ENCODE data around the gene CHST15. TPM values are rescaled to one million over a fixed set of nuclear protein-coding genes. Genes with fewer than 3 reads are reported as not detected.
A peak's percentile ranks its signal among the peaks of the same experiment; 100 is the strongest.

The CHST15 gene
- total and polyA plus RNA-seq, 7 donors: 2.4 to 57.9 (median 29.9) TPM

- Histone ChIP-seq H3K27ac (no peak overlapping the region), H3K4me1 (peaks cover 0 to 28% (median 26%) of the 10 kb centered on the region in 4 donors), H3K27me3 (peaks cover 11 to 48% (median 22%) of the 10 kb centered on the region in 3 donors), H3K36me3 (no peaks in the 10 kb centered on the region), H3K9me3 (peaks cover 0 to 7% (median 0%) of the 10 kb centered on the region in 4 donors), H3K4me3 (no peak overlapping the region)
- TF ChIP-seq EP300 (IDR thresholded peaks at IDR 0.05): no peak
- no peak for TF ChIP-seq POLR2A (IDR thresholded peaks at IDR 0.05)
- no peak for TF ChIP-seq POLR2AphosphoS5 (IDR thresholded peaks at IDR 0.05)
- TF ChIP-seq CTCF (IDR thresholded peaks at IDR 0.05): no peak
- no peak for DNase-seq
- WGBS, 2 donors: 22 to 69% methylated on average over 4 of the region's 4 CpGs
- intact Hi-C loops (cut with DNase I): no loop called here
Observed at GRCh38 chr10:123970927-123971286, 122.5 kb downstream of the CHST15 start.

- no peak for TF ChIP-seq CTCF (IDR thresholded peaks at IDR 0.05)
- no peak for TF ChIP-seq EP300 (IDR thresholded peaks at IDR 0.05)
- no peak for TF ChIP-seq POLR2A (IDR thresholded peaks at IDR 0.05)
- no peak for TF ChIP-seq POLR2AphosphoS5 (IDR thresholded peaks at IDR 0.05)
- intact Hi-C loops (cut with DNase I): no loop called here
- Histone ChIP-seq H3K36me3 (no peaks in the 10 kb centered on the region), H3K27ac (no peak overlapping the region), H3K27me3 (peaks cover 11 to 48% (median 22%) of the 10 kb centered on the region in 3 donors), H3K4me1 (peaks cover 0 to 31% (median 30%) of the 10 kb centered on the region in 4 donors), H3K4me3 (no peak overlapping the region), H3K9me3 (peaks cover 0 to 7% (median 0%) of the 10 kb centered on the region in 4 donors)
- 19 to 41% methylated on average over 25 of the region's 25 CpGs for WGBS, 2 donors
- DNase-seq: no peak
Observed at GRCh38 chr10:123970207-123970926, 123.0 kb downstream of the CHST15 start.

- peak; percentile 88 for DNase-seq
- Histone ChIP-seq H3K4me1 (peaks cover 0 to 53% (median 51%) of the 10 kb centered on the region in 4 donors), H3K27ac (peak overlapping the region in 2 of 4 donors; percentile 8 to 57), H3K9me3 (no peaks in the 10 kb centered on the region), H3K27me3 (peaks cover 4 to 35% (median 20%) of the 10 kb centered on the region in 3 donors), H3K36me3 (no peaks in the 10 kb centered on the region), H3K4me3 (no peak overlapping the region)
- intact Hi-C loops (cut with DNase I): loop anchor here (1.0 to 10.0 kb wide), 3 partner anchors 225 to 833 kb away; partner anchors contain the start of gene HMX3
- TF ChIP-seq CTCF (IDR thresholded peaks at IDR 0.05): peak; percentile 81 to 93 (median 89)
- TF ChIP-seq EP300 (IDR thresholded peaks at IDR 0.05): no peak
- TF ChIP-seq POLR2AphosphoS5 (IDR thresholded peaks at IDR 0.05): peak in 1 of 4 donors; percentile 8
- TF ChIP-seq POLR2A (IDR thresholded peaks at IDR 0.05): no peak
- WGBS, 2 donors: 9 to 10% methylated on average over 19 of the region's 19 CpGs
Observed at GRCh38 chr10:123967626-123968243, 125.7 kb downstream of the CHST15 start.

- Histone ChIP-seq H3K9me3 (no peaks in the 10 kb centered on the region), H3K4me3 (no peak overlapping the region), H3K4me1 (peaks cover 0 to 58% (median 53%) of the 10 kb centered on the region in 4 donors), H3K36me3 (no peaks in the 10 kb centered on the region), H3K27me3 (peaks cover 0 to 29% (median 15%) of the 10 kb centered on the region in 3 donors), H3K27ac (peak overlapping the region in 2 of 4 donors; percentile 8 to 57)
- intact Hi-C loops (cut with DNase I): loop anchor here (1.0 to 10.0 kb wide), 3 partner anchors 225 to 832 kb away; partner anchors contain the start of gene HMX3
- TF ChIP-seq POLR2A (IDR thresholded peaks at IDR 0.05) (no peak), POLR2AphosphoS5 (IDR thresholded peaks at IDR 0.05) (no peak), EP300 (IDR thresholded peaks at IDR 0.05) (no peak), CTCF (IDR thresholded peaks at IDR 0.05) (no peak)
- WGBS, 2 donors: 77 to 86% methylated on average over 7 of the region's 7 CpGs
- no peak for DNase-seq
Observed at GRCh38 chr10:123966896-123967231, 126.5 kb downstream of the CHST15 start.

Data from sigmoid colon (tissue), 7 donors.